GM12878 (cell line): ENCODE data around the gene PTPDC1. TPM values are rescaled to one million over a fixed set of nuclear protein-coding genes. Genes with fewer than 3 reads are reported as not detected.

Source experiments
- ATAC-seq: fragments of 200-7000 bp; cut with Tn5 transposase; 3 replicates; pipeline ENCODE4 v1.9.1; 2020; ENCODE audit warnings: mild to moderate bottlenecking, moderate library complexity
- BruUV-seq: library from RNA; stranded (reverse); fragments of 400-500 nt; replicated peaks from 2 replicates; lab custom pipeline; 2021; lab: Mats Ljungman, UMichigan
- CTCF ChIA-PET: fragments of 300-600 bp; sonication (Branson Sonifier 250); formaldehyde crosslinking; extraction: SDS; loops from one replicate; lab custom pipeline; 2021; ENCODE audit warnings: inconsistent platforms; lab: Yijun Ruan, JAX
- POLR2A ChIA-PET: fragments of 350-600 bp; formaldehyde crosslinking; extraction: SDS; loops from one replicate; lab custom pipeline; 2021; ENCODE audit warnings: inconsistent platforms; lab: Charles Lee
- RAD21 ChIA-PET: fragments of 300-600 bp; sonication (Branson Sonifier 250); formaldehyde crosslinking; loops from one replicate; lab custom pipeline; 2023; ENCODE audit warnings: antibody characterized with exemption; ENCODE audit not compliant: unreplicated experiment; lab: Charles Lee
- SMC1A ChIA-PET: fragments of 300-600 bp; sonication (Branson Sonifier 250); formaldehyde crosslinking; loops from one replicate; lab custom pipeline; 2023; ENCODE audit not compliant: unreplicated experiment, uncharacterized antibody; lab: Charles Lee
- DNase-seq: peaks from one replicate; pipeline ENCODE4 v3.0.0-alpha.2; 2011; ENCODE audit warnings: low read depth, low spot score
- FAIRE-seq: peaks from 3 replicates; lab custom pipeline; 2011; peaks lifted over from hg19 to GRCh38; lab: Jason Lieb, UNC
- H2AFZ ChIP-seq: 2 replicates; pipeline ENCODE4 v1.6.0; 2011; ENCODE audit warnings: low read depth, low read length, control low read depth; ENCODE audit not compliant: control insufficient read depth
- H3K27ac ChIP-seq: 2 replicates; pipeline ENCODE4 v1.5.1; 2011; ENCODE audit warnings: control low read depth; ENCODE audit not compliant: control insufficient read depth, insufficient read depth
- H3K27me3 ChIP-seq, 2 experiments: replicated peaks in 1 of 2; 2 replicates each; pipeline versions ENCODE4 v1.6.0 to v1.6.1; 2011; ENCODE audit warnings: low read length in 1 of 2; ENCODE audit not compliant: control insufficient read depth in 2 of 2, insufficient read depth in 2 of 2
- H3K36me3 ChIP-seq, 2 experiments: 2 replicates each; pipeline ENCODE4 v1.5.1; 2011; ENCODE audit warnings: low read length in 1 of 2; ENCODE audit not compliant: control insufficient read depth in 2 of 2, insufficient read depth in 2 of 2
- H3K4me1 ChIP-seq: 2 replicates; pipeline ENCODE4 v1.6.1; 2011; ENCODE audit warnings: mild to moderate bottlenecking, low read length, moderate library complexity, mixed read lengths; ENCODE audit not compliant: control insufficient read depth, insufficient read depth
- H3K4me2 ChIP-seq: 2 replicates; pipeline ENCODE4 v1.6.0; 2011; ENCODE audit warnings: control low read depth; ENCODE audit not compliant: control insufficient read depth, insufficient read depth
- H3K4me3 ChIP-seq: fragments of 200-600 bp; sonication (generic); 2 replicates; pipeline ENCODE4 v1.5.1; 2016
- H3K79me2 ChIP-seq: 2 replicates; pipeline ENCODE4 v1.6.0; 2011; ENCODE audit warnings: low read length; ENCODE audit not compliant: control insufficient read depth, insufficient read depth
- H3K9ac ChIP-seq: 2 replicates; pipeline ENCODE4 v1.8.0; 2011; ENCODE audit warnings: low read length, control low read depth, mixed read lengths; ENCODE audit not compliant: control insufficient read depth, insufficient read depth
- H3K9me3 ChIP-seq: replicated peaks from 3 replicates; pipeline ENCODE4 v1.5.1; 2011; ENCODE audit warnings: mild to moderate bottlenecking, low read length; ENCODE audit not compliant: control insufficient read depth, insufficient read depth
- H4K20me1 ChIP-seq: 2 replicates; pipeline ENCODE4 v1.6.0; 2011; ENCODE audit not compliant: control insufficient read depth, insufficient read depth
- BCL11A ChIP-seq: IDR thresholded peaks from 2 replicates; pipeline ENCODE4 v1.6.1; 2011; ENCODE audit warnings: low read depth, low read length
- CHD1 ChIP-seq: IDR thresholded peaks from 2 replicates; pipeline ENCODE4 v1.6.1; 2012; ENCODE audit warnings: low read depth, low read length, improper control_type of control experiment
- CUX1 ChIP-seq: IDR thresholded peaks from 2 replicates; pipeline ENCODE4 v1.6.1; 2012; ENCODE audit warnings: improper control_type of control experiment, low read depth, low read length; ENCODE audit not compliant: insufficient replicate concordance
- EZH2 ChIP-seq: IDR thresholded peaks from 2 replicates; pipeline ENCODE4 v1.6.1; 2012; ENCODE audit warnings: low read depth, mild to moderate bottlenecking, control low read depth, inconsistent platforms, low read length, borderline replicate concordance; ENCODE audit not compliant: control insufficient read depth
- KLF5 ChIP-seq: fragments of 450-650 bp; IDR thresholded peaks from 2 replicates; pipeline ENCODE4 v1.6.1; 2014; ENCODE audit warnings: mild to moderate bottlenecking; ENCODE audit not compliant: partially characterized antibody
- MLLT1 ChIP-seq: fragments of 450-650 bp; IDR thresholded peaks from 2 replicates; pipeline ENCODE4 v1.6.1; 2016; ENCODE audit warnings: mild to moderate bottlenecking
- SMAD1 ChIP-seq: fragments of 450-650 bp; IDR thresholded peaks from 2 replicates; pipeline ENCODE4 v1.6.1; 2018; ENCODE audit warnings: mild to moderate bottlenecking, low read depth; ENCODE audit not compliant: partially characterized antibody
- SMARCA5 ChIP-seq: fragments of 450-650 bp; IDR thresholded peaks from 2 replicates; pipeline ENCODE4 v1.6.1; 2017; ENCODE audit warnings: mild to moderate bottlenecking
- ZBTB33 ChIP-seq: fragments of 450-650 bp; IDR thresholded peaks from 2 replicates; pipeline ENCODE4 v1.6.1; 2017; ENCODE audit warnings: mild to moderate bottlenecking
- ZNF592 ChIP-seq: fragments of 450-650 bp; IDR thresholded peaks from 2 replicates; pipeline ENCODE4 v1.6.1; 2017; ENCODE audit warnings: mild to moderate bottlenecking, moderate library complexity
- WGBS: methylation state at CpG from one replicate; pipeline ENCODE4 v1.1.6; 2016; ENCODE audit warnings: low lambda C conversion rate; ENCODE audit not compliant: insufficient replicate concordance, insufficient coverage; ENCODE audit errors: missing lambda C conversion rate; 5-methylcytosine and 5-hydroxymethylcytosine counted together
- in situ Hi-C: fragments of 300-500 bp; cut with MboI; formaldehyde crosslinking; loops from 9 replicates; pipeline ENCODE4 v1.14.3; 2018; ENCODE audit warnings: mixed read lengths
- intact Hi-C: fragments of 100-400 bp; cut with micrococcal nuclease; formaldehyde crosslinking; loops from one replicate; pipeline ENCODE4 v1.14.2; 2022; ENCODE audit not compliant: unreplicated experiment
- polyA plus RNA-seq, 11 experiments: library from polyadenylated mRNA; depleted of rRNA in 4 of 11; unstranded in 6 of 11; stranded (reverse) in 5 of 11; fragments of >200 nt; fragmentation: Nextera tagmentation in 4 of 11; fragmentation: Illumina TruSeq in 1 of 11; extraction: Ambion mirVana in 4 of 11; extraction: Trizol in 1 of 11; gene quantifications; 1 replicate in 1 of 11; 2 replicates in 10 of 11; pipeline versions ENCODE4 v1.2.1 to v1.2.3, GENCODE V29; 2011 to 2016; ENCODE audit warnings: inconsistent platforms in 2 of 11, missing spikeins in 2 of 11, low read depth in 1 of 11
- total RNA-seq, 4 experiments: library from RNA; depleted of rRNA in 3 of 4; stranded (reverse); fragments of >200 nt in 3 of 4; fragmentation: Illumina TruSeq in 1 of 4; extraction: Trizol in 1 of 4; gene quantifications; 2 replicates each; pipeline versions ENCODE4 v1.2.1 to v1.2.3, GENCODE V29; 2013 to 2021

The PTPDC1 gene
- total and polyA plus RNA-seq, 10 of the 15 experiments (the other 5 are each of a cell fraction or from before 2014, with no cell fraction given): 1.2 to 4.5 (median 2.9) TPM

GRCh38 chr9:94150279-94150828, 66.1 kb downstream of the PTPDC1 start:
- FAIRE-seq: no peak
- Histone ChIP-seq H3K9me3 (no peaks in the 10 kb centered on the region), H3K27ac (no peak overlapping the region), H2AFZ (no peak overlapping the region), H3K9ac (no peak overlapping the region), H3K27me3 (no peaks in the 10 kb centered on the region), H3K4me3 (no peak overlapping the region), H3K4me2 (no peak overlapping the region), H4K20me1 (no peaks in the 10 kb centered on the region), H3K79me2 (no peaks in the 10 kb centered on the region), H3K4me1 (no peaks in the 10 kb centered on the region; the same call in 1 of the 2 replicates), H3K36me3 (no peaks in the 10 kb centered on the region)
- RAD21 ChIA-PET: no interaction called here
- CTCF ChIA-PET: no interaction called here
- intact Hi-C loops: no loop called here
- POLR2A ChIA-PET: no interaction called here
- in situ Hi-C loops: loop anchor here (5.0 kb wide), 1 partner anchor 78 kb away; no protein-coding TSS in a partner anchor
- no TSS peak for BruUV-seq
- ATAC-seq: no peak
- 51% methylated on average over 3 of the region's 3 CpGs for WGBS
- no peak for DNase-seq
- SMC1A ChIA-PET: no interaction called here
- TF ChIP-seq MLLT1 (no peak), SMAD1 (no peak), BCL11A (no peak), KLF5 (no peak), CUX1 (no peak), CHD1 (no peak), ZBTB33 (no peak), EZH2 (no peak), ZNF592 (no peak), SMARCA5 (no peak)
